Inflammatory macrophage treated with lipopolysaccharide for 4 hours (primary cell): ENCODE results near the gene C19orf12.
A peak's percentile ranks its signal among the peaks of the same experiment; 100 is the strongest.

Source experiments
- DNase-seq: peaks from one replicate; pipeline ENCODE4 v3.0.0-alpha.2; 2020

The C19orf12 gene

DNA sequence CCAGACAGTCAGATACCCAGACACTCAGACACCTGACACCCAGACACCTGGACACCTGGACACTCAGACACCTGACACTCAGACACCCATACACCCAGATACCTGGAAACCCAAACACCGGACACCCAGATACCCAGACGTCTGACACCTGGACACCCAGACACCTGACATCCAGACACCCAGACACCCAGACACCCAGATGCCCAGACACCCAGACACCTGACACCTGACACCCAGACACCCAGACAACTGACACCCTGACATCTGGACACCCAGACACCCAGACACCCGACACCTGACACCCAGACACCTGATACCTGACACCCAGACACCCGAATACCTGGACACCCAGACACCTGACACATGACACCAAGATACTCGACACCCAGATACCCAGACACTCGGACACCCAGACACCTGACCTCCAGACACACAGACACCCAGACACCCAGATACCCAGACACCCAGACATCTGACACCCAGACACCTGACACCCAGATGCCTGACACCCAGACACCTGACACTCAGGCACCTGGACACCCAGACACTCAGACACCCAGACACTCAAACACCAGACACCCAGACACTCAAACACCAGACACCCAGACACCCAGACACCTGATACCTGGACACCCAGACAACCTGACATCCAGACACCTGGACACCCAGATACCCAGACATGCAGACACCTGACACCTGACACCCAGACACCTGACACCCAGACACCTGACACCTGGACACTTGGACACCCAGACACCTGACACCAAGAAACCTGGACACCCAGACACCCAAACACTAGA lies 19.1 kb downstream of the C19orf12 start:
- no peak for DNase-seq

DNA sequence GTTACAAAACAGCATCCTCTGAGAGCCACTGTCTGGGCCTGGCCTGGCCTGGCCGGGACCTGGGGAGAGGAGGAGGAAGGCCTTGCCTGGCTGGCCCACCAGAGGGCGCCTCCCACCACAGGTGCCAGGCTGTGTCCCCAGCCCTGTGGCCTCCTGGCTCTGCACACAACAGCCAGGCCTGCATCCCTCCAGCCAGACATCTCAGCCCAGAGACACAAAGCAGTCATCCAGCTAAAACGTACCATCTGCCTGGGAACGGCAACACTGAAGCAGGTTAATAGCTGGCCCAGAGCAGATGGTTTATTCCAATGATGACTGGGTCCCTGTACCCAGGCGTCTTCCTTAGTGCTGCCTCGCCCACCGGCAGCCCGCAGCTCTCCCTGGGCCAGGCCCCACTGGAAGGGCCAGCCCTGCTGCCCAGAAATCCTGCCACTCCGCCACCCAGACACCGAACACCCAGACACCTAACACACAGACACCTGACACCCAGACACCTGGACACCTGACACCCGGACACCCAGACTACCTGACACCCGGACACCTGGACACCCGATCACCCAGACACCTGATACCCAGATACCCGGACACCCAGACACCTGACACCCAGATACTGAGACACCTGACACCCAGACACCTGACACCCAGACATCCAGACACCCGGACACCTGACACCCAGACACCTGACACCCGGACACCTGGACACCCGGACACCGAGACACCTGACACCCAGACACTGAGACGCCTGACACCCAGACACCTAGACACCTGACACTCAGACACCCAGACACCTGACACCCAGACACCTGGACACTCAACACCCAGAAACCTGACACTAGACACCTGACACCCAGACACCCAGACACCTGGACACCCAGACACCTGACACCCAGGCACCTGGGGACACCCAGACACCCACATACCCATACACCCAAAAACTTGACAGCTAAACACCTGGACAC lies 20.1 kb downstream of the C19orf12 start:
- DNase-seq: peak; percentile 82

DNA sequence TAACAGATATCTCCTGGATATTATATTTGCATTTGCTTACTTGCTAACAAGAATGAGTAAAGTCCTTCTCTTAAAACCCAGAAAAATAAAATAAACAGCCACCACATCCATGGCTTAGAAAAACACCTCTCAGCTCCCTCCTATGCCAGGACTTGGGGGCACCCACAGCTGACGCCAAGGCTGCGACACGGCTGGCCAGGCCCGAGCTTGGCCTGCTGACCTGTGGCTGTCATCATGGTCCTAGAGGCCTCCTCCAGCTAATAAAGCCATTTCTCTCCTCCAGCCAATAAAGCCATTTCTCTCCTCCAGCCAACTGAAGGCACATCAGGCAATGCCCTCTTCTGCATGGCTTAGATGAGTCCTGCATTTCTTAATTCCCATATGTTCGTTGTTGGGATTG lies 20.9 kb downstream of the C19orf12 start:
- DNase-seq: no peak

DNA sequence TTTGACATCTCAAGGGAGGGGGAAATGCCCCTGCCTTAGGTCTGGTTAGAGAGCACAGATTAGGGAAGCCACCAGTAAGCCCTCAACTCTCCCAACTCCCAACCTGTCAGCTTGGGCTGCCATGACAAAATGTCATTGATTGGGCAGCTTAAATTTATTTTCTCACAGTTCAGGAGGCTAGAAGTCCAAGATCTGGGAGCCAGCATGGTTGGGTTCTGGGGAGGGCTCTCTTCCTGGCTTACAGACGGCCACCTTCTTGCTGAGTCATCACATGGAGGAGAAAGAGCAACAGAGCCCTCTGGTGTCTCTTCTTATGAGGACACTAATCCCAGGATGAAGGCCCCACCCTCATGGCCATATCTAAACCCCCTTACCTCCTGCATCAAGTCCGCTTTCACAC lies 24.2 kb downstream of the C19orf12 start:
- peak; percentile 62 for DNase-seq

DNA sequence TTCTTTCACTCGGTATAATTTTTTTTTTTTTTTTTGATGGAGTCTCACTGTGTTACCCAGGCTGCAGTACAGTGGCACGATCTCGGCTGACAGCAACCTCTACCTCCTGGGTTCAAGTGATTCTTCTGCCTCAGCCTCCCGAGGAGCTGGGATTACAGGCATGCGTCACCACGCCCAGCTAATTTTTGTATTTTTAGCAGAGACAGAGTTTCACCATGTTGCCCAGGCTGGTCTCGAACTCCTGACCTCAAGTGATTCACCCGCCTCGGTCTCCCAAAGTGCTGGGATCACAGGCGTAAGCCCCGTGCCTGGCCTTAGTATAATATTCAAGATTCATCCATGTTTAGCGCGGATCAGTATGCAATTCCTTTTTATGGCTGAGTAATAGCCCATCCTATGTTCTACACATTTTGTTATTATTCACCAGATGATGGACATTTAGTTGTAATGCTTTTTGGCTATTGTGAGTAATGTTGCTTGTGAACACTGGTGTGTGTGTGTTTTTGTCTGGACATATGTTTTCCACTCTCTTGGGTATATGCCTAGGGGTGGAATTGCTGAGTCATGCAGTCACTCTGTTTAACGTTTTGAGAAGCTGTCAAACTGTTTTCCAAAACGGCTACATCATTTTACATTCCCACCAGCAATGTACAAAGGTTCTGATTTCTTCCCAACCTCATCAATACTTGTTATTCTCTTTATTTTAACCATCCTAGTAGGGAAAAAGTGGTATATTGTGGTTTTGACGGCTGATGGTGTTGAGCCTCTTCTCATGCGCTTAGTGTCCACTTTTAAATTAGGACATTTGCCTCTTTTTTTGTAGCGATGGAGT lies 26.9 kb downstream of the C19orf12 start:
- no peak for DNase-seq

DNA sequence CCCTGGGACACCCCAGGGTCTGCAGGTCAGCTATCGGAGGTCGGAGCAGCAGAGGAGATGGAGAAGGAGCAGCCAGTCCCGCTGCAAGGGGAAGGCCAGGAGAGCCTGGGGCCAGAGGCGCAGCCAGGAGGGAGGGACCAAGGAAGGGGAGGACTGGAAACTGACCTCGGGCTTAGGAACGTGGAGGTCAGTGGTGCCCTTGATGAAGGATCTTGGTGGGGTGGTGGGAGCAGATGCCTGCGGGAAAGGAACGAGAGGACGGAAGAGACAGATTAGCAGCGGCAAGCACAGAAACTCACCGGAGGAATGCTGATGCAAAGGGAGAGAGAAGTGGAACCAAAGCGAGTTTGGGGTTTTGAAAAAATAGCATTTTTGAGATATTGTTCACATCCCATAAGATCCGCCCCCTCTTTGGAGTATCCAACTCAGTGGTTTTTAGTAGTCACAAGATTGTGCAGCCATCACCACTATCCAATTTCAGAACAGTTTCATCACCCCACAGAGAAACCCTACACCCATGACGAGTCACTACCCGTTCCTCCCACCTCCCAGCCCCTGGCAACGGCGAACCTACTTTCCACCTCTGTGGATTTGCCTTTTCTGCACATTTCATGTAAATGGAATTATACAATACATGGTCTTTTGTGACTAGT lies 27.7 kb downstream of the C19orf12 start:
- peak; percentile 73 for DNase-seq

DNA sequence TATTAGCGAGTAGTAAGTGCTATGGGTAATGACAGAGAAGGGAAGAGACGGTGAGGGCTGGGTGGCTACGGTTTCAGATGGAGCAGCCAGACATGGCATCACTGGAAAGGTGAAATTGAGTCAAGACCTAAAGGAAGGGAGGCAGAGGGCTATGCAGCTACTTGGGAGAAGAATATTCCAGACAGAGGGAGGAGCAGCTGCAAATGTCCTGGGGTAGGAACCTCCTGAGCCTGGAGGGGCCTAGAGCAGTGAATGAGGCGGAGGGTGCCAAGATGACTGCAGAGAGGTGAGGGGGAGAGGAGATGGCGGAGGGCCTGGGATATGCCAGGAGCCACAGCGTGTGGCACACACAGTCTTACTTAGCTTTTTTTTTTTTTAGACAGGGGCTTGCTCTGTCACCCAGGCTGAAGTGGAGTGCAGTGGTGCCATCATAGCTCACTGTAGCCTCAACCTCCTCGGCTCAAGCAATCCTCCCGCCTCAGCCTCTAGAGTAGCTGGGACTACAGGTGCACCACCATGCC lies 28.7 kb downstream of the C19orf12 start:
- no peak for DNase-seq

DNA sequence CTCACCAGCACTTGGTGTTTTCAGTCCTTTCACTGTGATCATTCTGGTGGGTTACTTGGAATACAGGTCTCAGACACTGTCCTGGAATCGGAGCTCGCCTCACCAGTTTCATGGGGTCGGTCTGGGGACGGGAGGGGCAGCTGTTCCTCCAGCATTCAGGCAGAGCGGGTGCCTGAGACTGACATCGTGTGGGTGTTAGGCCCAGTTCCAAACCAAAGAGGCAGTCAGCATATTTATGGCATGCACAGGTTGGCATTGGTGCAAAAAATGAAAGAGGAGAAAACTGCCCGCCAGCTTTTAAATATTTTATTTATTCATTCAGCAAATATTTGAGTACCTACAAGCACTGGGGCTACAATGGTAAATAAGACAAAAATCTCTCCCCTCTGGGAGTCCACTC lies 29.7 kb downstream of the C19orf12 start:
- DNase-seq: no peak

DNA sequence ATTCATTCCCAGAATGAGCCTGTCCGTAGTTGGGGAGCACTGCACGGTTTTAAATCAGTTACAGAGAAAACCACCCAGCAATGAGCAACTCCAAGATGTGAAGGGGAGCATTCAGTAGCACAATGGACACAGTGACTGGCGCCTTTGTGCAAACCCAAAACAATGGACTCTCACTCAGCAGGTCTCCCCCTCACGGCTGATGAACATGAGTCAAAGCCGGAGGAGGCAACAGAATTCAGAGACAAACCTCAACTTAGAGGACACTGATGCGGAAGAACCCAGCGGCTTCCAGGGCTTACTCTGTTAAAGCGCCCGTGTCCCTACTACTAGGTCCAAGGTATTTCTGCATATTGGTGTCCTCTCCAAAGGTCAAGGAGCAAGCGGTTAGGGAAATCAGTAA lies 32.1 kb downstream of the C19orf12 start:
- DNase-seq: no peak

DNA sequence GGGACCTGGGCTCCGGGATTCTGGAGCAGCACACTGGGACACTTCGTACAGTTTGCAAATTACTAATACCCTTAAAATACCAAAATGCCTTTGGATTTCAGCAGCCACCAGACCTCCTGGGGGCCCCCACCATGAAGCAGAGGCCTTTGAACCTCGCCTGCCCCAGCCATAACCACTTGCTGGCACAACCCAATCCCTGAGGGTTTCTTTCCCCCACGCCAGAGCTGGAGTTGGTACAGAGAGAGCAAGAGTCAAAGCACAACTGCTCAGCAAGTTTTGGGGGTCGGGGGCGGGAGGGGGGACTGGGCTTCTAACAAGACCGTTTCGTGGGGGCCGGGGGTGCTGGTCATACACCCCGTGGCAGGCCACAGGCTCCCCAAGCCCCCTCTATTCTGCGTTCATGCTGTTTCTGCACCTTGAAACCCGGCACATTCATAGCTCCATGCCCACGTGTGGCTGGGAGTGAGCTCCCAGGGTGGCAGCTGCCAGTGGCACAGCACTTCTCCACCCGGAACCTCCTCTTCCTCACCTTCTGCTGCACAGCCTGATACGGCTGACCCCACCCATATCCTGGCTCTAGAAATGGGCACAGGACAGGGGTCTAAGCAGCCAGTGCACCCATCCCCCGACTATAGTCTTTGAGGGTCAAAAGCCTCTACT lies 32.7 kb downstream of the C19orf12 start:
- no peak for DNase-seq

DNA sequence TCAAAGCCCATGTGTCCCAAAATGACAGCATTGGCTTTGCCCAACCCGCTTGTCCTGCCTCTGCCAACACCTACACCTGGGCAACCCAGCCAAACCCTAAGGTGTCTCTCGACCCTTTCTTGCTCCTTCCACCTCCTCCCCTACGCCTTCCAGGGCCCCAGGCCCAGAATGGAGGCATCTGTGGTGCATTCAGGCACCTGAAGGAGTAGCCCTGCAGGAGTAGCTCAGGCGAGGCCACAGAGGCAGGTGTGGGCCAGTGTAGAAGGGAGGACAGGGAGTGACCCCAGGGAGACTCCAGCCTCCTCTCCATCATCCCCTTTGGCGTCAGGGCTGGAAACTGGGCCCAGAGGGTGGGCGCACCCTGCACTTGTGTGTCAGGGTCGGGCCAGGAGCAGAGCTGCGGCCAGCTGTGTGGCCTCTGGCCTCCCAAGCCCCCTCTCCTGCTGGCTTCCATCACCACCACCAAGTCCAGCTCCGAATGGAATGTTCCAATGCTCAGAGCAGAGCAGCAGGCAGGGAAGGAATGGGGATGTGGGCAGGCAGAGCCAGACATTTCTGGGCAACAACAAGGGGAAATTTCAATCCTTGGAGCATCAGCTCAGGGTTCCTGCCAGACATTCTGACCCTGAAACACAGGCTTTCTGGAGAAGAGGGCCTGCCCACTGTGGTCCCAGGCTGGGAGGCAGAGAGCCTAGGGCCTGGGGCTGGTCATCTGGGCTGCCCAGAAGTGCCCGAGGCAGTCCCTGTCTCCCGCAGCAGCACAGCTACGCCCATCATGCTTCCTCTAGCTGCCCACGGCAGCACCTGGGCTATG lies 33.4 kb downstream of the C19orf12 start:
- DNase-seq: no peak

DNA sequence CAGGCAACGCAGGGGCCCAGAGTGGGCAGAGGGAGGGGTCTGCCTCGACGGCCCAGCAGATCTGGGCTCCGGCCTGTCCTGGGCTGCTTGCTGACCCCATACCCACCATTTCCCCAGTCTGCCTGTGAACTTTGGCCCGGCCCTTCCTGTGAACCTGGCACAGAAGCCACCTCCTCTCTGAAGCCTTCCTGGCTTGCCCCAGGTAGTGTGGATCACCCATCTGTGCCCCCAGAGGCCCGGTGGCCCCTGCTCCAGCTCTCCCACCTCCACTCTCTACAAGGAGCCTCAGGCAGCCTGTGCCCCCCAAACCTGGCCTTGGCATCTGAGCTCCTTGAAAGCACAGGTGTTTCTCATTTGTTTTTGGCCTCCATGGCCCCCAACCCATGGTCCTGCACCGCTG lies 34.1 kb downstream of the C19orf12 start:
- no peak for DNase-seq

DNA sequence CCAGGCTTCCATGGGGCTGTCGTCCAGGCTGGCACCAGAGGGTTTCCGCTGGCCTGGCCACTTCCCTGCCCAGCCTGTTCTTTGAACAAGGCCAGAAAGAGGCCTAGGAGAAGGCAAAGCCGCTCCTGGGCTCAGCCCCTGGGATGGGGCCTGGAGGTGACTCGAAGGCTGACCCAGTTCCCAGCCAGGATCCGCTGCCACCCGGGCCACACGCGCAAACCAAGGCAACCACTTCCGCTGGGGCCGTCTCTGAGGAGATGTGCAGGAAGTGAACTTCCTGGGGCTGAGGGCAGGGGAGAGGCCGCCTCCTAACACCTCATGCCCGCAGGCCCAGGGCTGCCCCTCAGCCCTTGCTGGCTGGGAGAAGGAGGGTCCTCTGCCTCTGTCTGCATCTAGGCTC lies 34.6 kb downstream of the C19orf12 start:
- DNase-seq: peak; percentile 28

DNA sequence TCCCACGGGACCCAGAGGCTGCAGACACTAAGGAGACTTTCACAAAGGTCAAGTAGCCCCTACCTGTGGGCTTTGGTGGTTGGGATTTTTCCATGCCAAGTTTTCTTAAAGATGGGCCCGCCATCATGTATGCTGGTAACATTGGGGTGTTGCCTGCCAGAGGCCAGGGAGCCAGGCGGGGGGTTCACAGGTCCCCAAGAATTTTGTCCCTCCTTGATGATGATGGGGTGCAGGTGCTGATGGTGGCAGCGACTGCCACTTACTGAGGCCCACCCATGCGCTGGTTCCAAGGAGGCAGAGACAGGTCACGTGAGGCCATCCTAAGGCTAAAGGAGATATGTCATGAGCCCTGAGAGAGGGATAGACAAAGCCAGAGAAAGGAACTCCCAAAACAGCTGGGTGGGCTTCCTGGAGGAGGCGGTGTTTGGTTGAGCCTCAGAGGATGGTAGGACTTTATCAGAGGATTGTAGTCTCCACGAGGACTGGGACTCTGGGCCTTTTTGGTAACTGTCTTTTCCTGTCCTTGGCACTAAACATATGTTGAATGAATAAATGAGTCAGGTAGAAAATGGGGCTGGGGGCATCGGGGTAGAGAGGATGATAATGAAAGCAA lies 35.4 kb downstream of the C19orf12 start:
- no peak for DNase-seq

DNA sequence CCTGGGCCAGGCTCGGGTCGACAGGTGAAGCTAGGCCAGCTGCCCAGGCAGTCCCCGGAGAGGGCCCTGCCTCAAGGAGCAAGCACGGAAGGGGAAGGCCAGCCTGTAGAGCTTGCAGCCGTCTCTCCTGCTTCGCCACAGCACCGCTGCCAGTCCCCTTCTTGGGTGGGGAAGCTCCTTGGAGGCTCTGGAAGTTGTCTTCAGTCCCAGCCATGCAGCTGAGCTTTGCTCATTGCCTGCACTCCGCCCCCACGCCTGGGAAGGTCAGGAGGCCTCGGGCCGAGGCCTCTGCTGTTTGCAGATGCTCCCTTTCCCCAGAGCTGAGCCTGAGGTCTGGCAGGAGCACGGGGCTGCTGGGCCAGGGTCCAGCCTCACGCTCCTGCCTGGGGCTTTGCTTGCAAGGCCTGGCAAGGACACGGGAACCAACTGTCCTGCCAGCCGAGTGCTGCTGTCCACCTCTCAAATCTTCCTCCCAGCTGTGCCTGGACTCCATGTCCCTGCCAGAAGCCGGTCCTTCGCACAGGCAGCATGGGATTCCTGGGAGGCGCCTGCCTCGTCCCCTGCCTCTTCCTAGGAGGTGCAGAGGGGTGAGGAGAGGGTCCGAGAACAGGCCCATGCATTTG lies 36.5 kb downstream of the C19orf12 start:
- no peak for DNase-seq

DNA sequence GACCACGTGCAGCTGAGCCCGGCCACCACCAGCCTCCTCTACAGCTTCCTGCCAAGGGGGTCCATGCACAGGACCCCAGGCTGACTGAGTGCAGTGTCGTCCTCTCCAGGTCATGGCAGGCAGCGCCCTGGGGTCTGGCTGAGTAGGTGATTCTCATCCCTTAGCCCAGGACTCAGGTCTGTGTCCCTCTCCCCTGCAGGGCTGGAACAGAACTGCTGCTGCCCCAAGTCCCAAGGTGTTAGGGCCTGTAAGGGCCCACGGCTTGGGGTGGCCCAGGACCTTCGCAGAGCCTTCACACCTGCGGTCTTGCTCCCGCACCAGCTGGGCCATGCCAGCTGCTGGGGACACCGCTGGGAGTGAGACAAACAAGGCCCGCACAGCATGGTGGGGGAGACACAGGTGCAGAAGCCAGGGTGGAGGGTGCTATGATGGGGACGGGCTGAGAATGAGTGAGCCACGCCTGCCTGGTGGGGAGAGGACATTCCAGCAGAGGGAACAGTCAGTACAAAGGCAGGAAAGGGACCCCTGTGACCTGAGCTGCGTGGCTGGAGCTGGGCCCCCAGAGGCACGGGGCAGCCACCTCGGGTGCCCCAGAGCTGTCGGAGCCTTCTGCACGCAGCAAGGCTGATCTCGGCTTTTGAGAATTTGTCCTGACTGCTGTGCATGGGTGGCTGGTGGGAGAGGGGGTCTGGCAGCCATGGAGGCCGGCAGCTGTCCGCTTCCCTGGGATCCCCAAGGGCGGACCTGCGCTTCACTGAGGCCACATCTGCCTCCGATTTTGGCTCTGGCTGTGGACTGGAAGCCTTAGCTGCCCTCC lies 37.9 kb downstream of the C19orf12 start:
- no peak for DNase-seq

DNA sequence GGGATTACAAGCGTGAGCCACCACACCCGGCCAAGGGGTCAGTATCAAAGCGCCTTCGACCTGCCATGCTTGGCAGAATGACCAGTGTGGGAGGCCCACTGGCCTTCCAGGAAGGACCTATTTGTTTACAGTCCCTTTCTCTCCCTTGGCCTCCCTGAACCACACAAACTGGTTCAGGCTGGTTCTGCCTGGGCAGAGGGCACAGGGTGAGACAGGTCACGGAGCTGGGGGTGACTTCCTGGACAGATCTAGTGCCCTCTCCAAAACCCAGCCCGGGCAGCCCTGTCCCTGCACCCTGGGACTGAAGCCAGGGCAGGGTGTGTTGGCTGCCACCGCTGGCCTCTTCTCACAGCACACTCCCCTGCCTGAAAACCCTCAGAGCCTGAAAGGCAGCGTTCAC lies 38.5 kb downstream of the C19orf12 start:
- no peak for DNase-seq

DNA sequence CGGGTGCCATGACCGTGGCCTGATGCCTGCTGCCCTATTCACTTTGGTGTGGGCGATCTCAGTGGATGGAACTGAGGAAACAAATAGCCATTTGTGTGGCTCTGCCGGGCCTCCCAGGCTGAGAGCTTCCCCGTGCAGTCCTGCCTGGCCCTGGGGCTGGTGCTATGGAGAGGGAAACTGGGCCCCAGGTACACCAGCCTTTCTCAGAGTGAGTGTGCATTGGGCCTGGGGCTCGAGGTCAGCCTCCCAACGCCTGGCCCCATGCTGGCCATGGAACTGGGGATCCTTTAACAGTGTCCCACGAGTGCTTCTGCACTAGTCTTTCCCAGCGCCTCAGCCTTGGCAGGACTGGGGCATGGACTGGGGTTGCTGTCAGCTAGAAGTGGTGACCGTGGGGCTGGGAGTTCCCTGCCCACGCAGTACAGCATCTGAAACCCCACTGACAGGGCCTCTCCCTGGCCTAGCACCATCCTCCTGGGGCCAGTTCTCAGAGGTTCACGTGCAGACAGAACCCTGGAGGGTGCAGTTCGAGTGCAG lies 39.3 kb downstream of the C19orf12 start:
- no peak for DNase-seq
